CD14-positive monocyte (primary cell): ENCODE measurements around the gene EXT2. TPM values are rescaled to one million over a fixed set of nuclear protein-coding genes. Genes with fewer than 3 reads are reported as not detected.

Experiments used
- DNase-seq, 3 donors: peaks; one replicate each; pipeline ENCODE4 v3.0.0-alpha.2; 2011 to 2022
- H2AFZ ChIP-seq: 2 replicates; pipeline ENCODE4 v1.6.0; 2012; ENCODE audit warnings: mild to moderate bottlenecking, low read depth, low read length, inconsistent platforms; ENCODE audit not compliant: insufficient read depth, poor library complexity, severe bottlenecking
- H3K27ac ChIP-seq, 2 donors: 1 replicate in 1 of 2; 2 replicates in 1 of 2; pipeline ENCODE4 v1.5.1; 2012 to 2013; ENCODE audit warnings: low read length in 2 of 2, control low read depth in 1 of 2, inconsistent platforms in 1 of 2, low read depth in 1 of 2, mild to moderate bottlenecking in 1 of 2
- H3K27me3 ChIP-seq, 2 donors: one replicate each; pipeline versions ENCODE4 v1.6.0 to v1.6.1; 2011 to 2013; ENCODE audit warnings: low read length in 2 of 2; ENCODE audit not compliant: control insufficient read depth in 2 of 2, insufficient read depth in 2 of 2
- H3K36me3 ChIP-seq, 2 donors: replicated peaks in 1 of 2; 1 replicate in 1 of 2; 2 replicates in 1 of 2; pipeline versions ENCODE4 v1.5.1 to v1.6.1; 2012 to 2013; ENCODE audit warnings: low read length in 2 of 2, control low read depth in 1 of 2, inconsistent platforms in 1 of 2, mild to moderate bottlenecking in 1 of 2; ENCODE audit not compliant: insufficient read depth in 2 of 2, control insufficient read depth in 1 of 2
- H3K4me1 ChIP-seq, 2 donors: 1 replicate in 1 of 2; 2 replicates in 1 of 2; pipeline versions ENCODE4 v1.5.1 to v1.6.1; 2012 to 2013; ENCODE audit warnings: low read length in 2 of 2, control low read depth in 1 of 2, inconsistent platforms in 1 of 2, mild to moderate bottlenecking in 1 of 2, moderate library complexity in 1 of 2; ENCODE audit not compliant: insufficient read depth in 2 of 2, control insufficient read depth in 1 of 2
- H3K4me2 ChIP-seq: replicated peaks from 2 replicates; pipeline ENCODE3; 2012; ENCODE audit warnings: low read length, moderate library complexity, mild to moderate bottlenecking; ENCODE audit not compliant: poor library complexity, severe bottlenecking; ENCODE audit errors: extremely low read depth
- H3K4me3 ChIP-seq, 3 experiments: fragments of 200-600 bp in 1 of 3; sonication (generic) in 1 of 3; replicated peaks in 1 of 3; 1 replicate in 2 of 3; 2 replicates in 1 of 3; pipeline ENCODE4 v1.5.1; 2011 to 2013; ENCODE audit warnings: low read length in 3 of 3, mild to moderate bottlenecking in 3 of 3, control low read depth in 2 of 3, low read depth in 2 of 3, inconsistent platforms in 1 of 3, moderate library complexity in 1 of 3
- H3K79me2 ChIP-seq: 2 replicates; pipeline ENCODE4 v1.6.0; 2012; ENCODE audit warnings: mild to moderate bottlenecking, control low read depth, inconsistent platforms, low read length, moderate library complexity; ENCODE audit not compliant: insufficient read depth
- H3K9ac ChIP-seq: 2 replicates; pipeline ENCODE4 v1.6.0; 2017; ENCODE audit warnings: low read length, mild to moderate bottlenecking; ENCODE audit not compliant: insufficient read depth, poor library complexity, severe bottlenecking
- H3K9me3 ChIP-seq, 2 donors: replicated peaks in 1 of 2; 1 replicate in 1 of 2; 2 replicates in 1 of 2; pipeline versions ENCODE4 v1.5.1 to v1.6.1; 2012 to 2013; ENCODE audit warnings: low read length in 2 of 2, control low read depth in 1 of 2; ENCODE audit not compliant: control insufficient read depth in 1 of 2, insufficient read depth in 1 of 2
- H4K20me1 ChIP-seq: 2 replicates; pipeline ENCODE4 v1.6.0; 2012; ENCODE audit warnings: mild to moderate bottlenecking, low read length, control low read depth, moderate library complexity; ENCODE audit not compliant: insufficient read depth
- H3K27ac Mint-ChIP-seq, 7 donors: one replicate each; pipeline ENCODE4 v1.8.0; 2020; ENCODE audit warnings: mild to moderate bottlenecking in 7 of 7, mixed read lengths in 7 of 7, moderate library complexity in 6 of 7, inconsistent platforms in 2 of 7
- H3K27me3 Mint-ChIP-seq, 3 donors: one replicate each; pipeline ENCODE4 v1.8.0; 2021 to 2022; ENCODE audit warnings: low read depth in 3 of 3, mild to moderate bottlenecking in 3 of 3, mixed read lengths in 3 of 3, moderate library complexity in 3 of 3, inconsistent platforms in 1 of 3
- H3K36me3 Mint-ChIP-seq, 2 donors: one replicate each; pipeline ENCODE4 v1.8.0; 2020; ENCODE audit warnings: mixed read lengths in 2 of 2, inconsistent platforms in 1 of 2, mild to moderate bottlenecking in 1 of 2
- H3K4me1 Mint-ChIP-seq: one replicate; pipeline ENCODE4 v1.8.0; 2020; ENCODE audit warnings: mild to moderate bottlenecking, mixed read lengths
- H3K4me3 Mint-ChIP-seq, 2 donors: one replicate each; pipeline ENCODE4 v1.8.0; 2020; ENCODE audit warnings: mild to moderate bottlenecking in 2 of 2, mixed read lengths in 2 of 2, moderate library complexity in 1 of 2
- H3K9me3 Mint-ChIP-seq, 7 donors: one replicate each; pipeline ENCODE4 v1.8.0; 2020 to 2022; ENCODE audit warnings: mixed read lengths in 7 of 7, mild to moderate bottlenecking in 6 of 7, moderate library complexity in 6 of 7, inconsistent platforms in 2 of 7
- CTCF ChIP-seq: fragments of 200-600 bp; IDR thresholded peaks from one replicate; pipeline ENCODE4 v1.8.0; 2022; ENCODE audit warnings: antibody characterized with exemption, mild to moderate bottlenecking
- WGBS: methylation state at CpG from one replicate; pipeline ENCODE4 v1.1.5; 2013; ENCODE audit warnings: missing lambda C conversion rate; ENCODE audit not compliant: insufficient coverage; 5-methylcytosine and 5-hydroxymethylcytosine counted together
- intact Hi-C, 2 donors: fragments of 100-400 bp; cut with micrococcal nuclease; formaldehyde crosslinking; loops; one replicate each; pipeline versions ENCODE4 v1.15.0 to v1.15.1; 2023
- polyA plus RNA-seq, 3 donors: library from polyadenylated mRNA; depleted of rRNA in 1 of 3; unstranded in 2 of 3; stranded (reverse) in 1 of 3; fragments of 300-500 nt in 2 of 3; fragments of >200 nt in 1 of 3; fragmentation: Illumina TruSeq in 2 of 3; gene quantifications; 1 replicate in 2 of 3; 2 replicates in 1 of 3; pipeline ENCODE4 v1.2.3, GENCODE V29; 2012 to 2021

Gene EXT2
- polyA plus RNA-seq, 3 donors, result 17.2 to 41.1 (median 34.2) TPM

DNA sequence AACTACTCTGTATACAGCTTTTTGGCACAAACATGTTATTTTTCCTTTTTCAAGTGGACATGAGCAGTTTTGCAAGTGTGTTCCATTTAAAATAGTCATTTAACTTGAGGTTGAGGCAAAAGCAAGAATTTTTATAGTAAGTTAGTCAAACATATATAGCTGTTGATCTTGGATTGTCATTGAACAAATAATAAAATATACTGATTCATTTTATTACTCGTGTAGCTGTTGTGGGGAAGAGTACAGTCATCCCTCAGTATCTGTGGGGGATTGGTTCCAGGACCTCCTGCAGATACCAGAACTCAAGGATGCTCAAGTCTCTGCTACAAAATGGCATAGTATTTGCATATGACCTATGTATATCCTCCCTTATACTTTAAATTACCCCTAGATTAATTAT lies 45.3 kb downstream of the EXT2 start:
- no peaks in the 10 kb centered on the region for H4K20me1 ChIP-seq
- no peak overlapping the region for H3K27ac ChIP-seq
- intact Hi-C loops, result no loop called here
- H3K27me3 ChIP-seq, result no peaks in the 10 kb centered on the region
- Mint-ChIP-seq H3K9me3 (no peaks in the 10 kb centered on the region), H3K27me3 (peaks cover 0 to 2% (median 0%) of the 10 kb centered on the region in 3 donors), H3K4me3 (no peak overlapping the region), H3K4me1 (peaks cover 5% of the 10 kb centered on the region), H3K36me3 (peaks cover 25 to 30% of the 10 kb centered on the region in 2 donors), H3K27ac (no peak overlapping the region)
- H2AFZ ChIP-seq, result no peak overlapping the region
- no peaks in the 10 kb centered on the region for H3K79me2 ChIP-seq
- no peak overlapping the region for H3K4me3 ChIP-seq
- TF ChIP-seq CTCF, result no peak
- H3K4me2 ChIP-seq, result no peak overlapping the region
- H3K9me3 ChIP-seq, result no peaks in the 10 kb centered on the region
- H3K4me1 ChIP-seq, result peaks cover 0 to 6% of the 10 kb centered on the region in 2 donors
- no peak for DNase-seq
- WGBS, result no CpG with 5 or more reads among the region's 1 CpG
- peaks cover 6 to 35% of the 10 kb centered on the region in 2 donors for H3K36me3 ChIP-seq
- no peak overlapping the region for H3K9ac ChIP-seq

- no peaks in the 10 kb centered on the region for H3K27me3 ChIP-seq
- peak in 1 of 3 donors; percentile 4 for DNase-seq
- Mint-ChIP-seq H3K4me1 (peaks cover 5% of the 10 kb centered on the region), H3K9me3 (no peaks in the 10 kb centered on the region), H3K4me3 (no peak overlapping the region), H3K36me3 (peaks cover 35 to 42% of the 10 kb centered on the region in 2 donors), H3K27ac (peak overlapping the region in 1 of 7 donors; percentile 32), H3K27me3 (peaks cover 0 to 2% (median 0%) of the 10 kb centered on the region in 3 donors)
- H3K4me1 ChIP-seq, result peaks cover 0 to 6% of the 10 kb centered on the region in 2 donors
- intact Hi-C loops, result no loop called here
- H3K9ac ChIP-seq, result no peak overlapping the region
- no peaks in the 10 kb centered on the region for H3K9me3 ChIP-seq
- no peak overlapping the region for H3K4me3 ChIP-seq
- no peak overlapping the region for H3K4me2 ChIP-seq
- TF ChIP-seq CTCF, result no peak
- no peaks in the 10 kb centered on the region for H4K20me1 ChIP-seq
- 87% methylated on average over 2 of the region's 7 CpGs for WGBS
- peaks cover 11 to 43% of the 10 kb centered on the region in 2 donors for H3K36me3 ChIP-seq
- no peak overlapping the region for H3K27ac ChIP-seq
- no peak overlapping the region for H2AFZ ChIP-seq
- H3K79me2 ChIP-seq, result no peaks in the 10 kb centered on the region
Measured at GRCh38 chr11:44143987-44144909, 48.8 kb downstream of the EXT2 start.
